ENCODE data around the gene NCOA1.
"Not testable (repeated sequence)": the region's sequence is repeated elsewhere in the genome, so short reads cannot be mapped to it uniquely, and the experiment has no call there.

NCOA1 gene

GRCh38 chr2:24509425-24509824 lies 18.4 kb downstream of the NCOA1 start:
- no peak for DNase-seq

GRCh38 chr2:24509840-24510239 lies 18.8 kb downstream of the NCOA1 start:
- DNase-seq: no peak

GRCh38 chr2:24510771-24511170 lies 19.7 kb downstream of the NCOA1 start:
- no peak for DNase-seq

GRCh38 chr2:24511198-24511597 lies 20.1 kb downstream of the NCOA1 start:
- DNase-seq: no peak

GRCh38 chr2:24511894-24512293 lies 20.8 kb downstream of the NCOA1 start:
- DNase-seq: no peak

- DNase-seq: no peak
These were observed 21.4 kb downstream of the NCOA1 start for GRCh38 chr2:24512404-24512803.

GRCh38 chr2:24512831-24513230 lies 21.8 kb downstream of the NCOA1 start:
- DNase-seq: no peak

- no peak for DNase-seq
These were observed 22.4 kb downstream of the NCOA1 start for GRCh38 chr2:24513281-24514071.

- DNase-seq: no peak
These were observed 23.8 kb downstream of the NCOA1 start for GRCh38 chr2:24514820-24515219.

- DNase-seq: no peak
These were observed 24.3 kb downstream of the NCOA1 start for GRCh38 chr2:24515335-24515734.

- no peak for DNase-seq
These were observed 24.8 kb downstream of the NCOA1 start for GRCh38 chr2:24515831-24516230.

GRCh38 chr2:24517247-24517646 lies 26.2 kb downstream of the NCOA1 start:
- DNase-seq: no peak

GRCh38 chr2:24520175-24520574 lies 29.1 kb downstream of the NCOA1 start:
- DNase-seq: no peak

- DNase-seq: no peak
These were observed 30.3 kb downstream of the NCOA1 start for GRCh38 chr2:24521162-24521857.

- DNase-seq: no peak
These were observed 31.1 kb downstream of the NCOA1 start for GRCh38 chr2:24521975-24522639.

- DNase-seq: no peak
These were observed 36.5 kb downstream of the NCOA1 start for GRCh38 chr2:24527536-24527935.

- no peak for DNase-seq
These were observed 39.7 kb downstream of the NCOA1 start for GRCh38 chr2:24530796-24531195.

- not testable (repeated sequence) for DNase-seq
These were observed 40.6 kb downstream of the NCOA1 start for GRCh38 chr2:24531610-24532009.

GRCh38 chr2:24532057-24532456 lies 41.0 kb downstream of the NCOA1 start:
- not testable (repeated sequence) for DNase-seq

GRCh38 chr2:24533574-24533973 lies 42.5 kb downstream of the NCOA1 start:
- DNase-seq: not testable (repeated sequence)

- no peak for DNase-seq
These were observed 47.7 kb downstream of the NCOA1 start for GRCh38 chr2:24538720-24539119.

GRCh38 chr2:24539258-24539657 lies 48.2 kb downstream of the NCOA1 start:
- no peak for DNase-seq

- DNase-seq: no peak
These were observed 49.0 kb downstream of the NCOA1 start for GRCh38 chr2:24540011-24540477.

- no peak for DNase-seq
These were observed 50.6 kb downstream of the NCOA1 start for GRCh38 chr2:24541621-24542020.
